OCI-LY3 (cell line): ENCODE results near the gene YPEL1.
A peak's percentile ranks its signal among the peaks of the same experiment; 100 is the strongest.

Source experiments
- H2AFZ ChIP-seq: fragments of 200-600, 300-600 bp; shearing (Covaris generic); 2 replicates; pipeline ENCODE4 v1.6.0; 2014; ENCODE audit warnings: antibody characterized with exemption, low read depth, low read length
- H3K27ac ChIP-seq: fragments of 200-600, 300-600 bp; sonication (generic); 2 replicates; pipeline ENCODE4 v1.5.1; 2014; ENCODE audit warnings: mild to moderate bottlenecking, low read length, moderate library complexity, mixed read lengths
- H3K27me3 ChIP-seq: fragments of 200-600, 300-600 bp; sonication (generic); 2 replicates; pipeline ENCODE4 v1.6.1; 2014; ENCODE audit warnings: low read depth, low read length, mixed read lengths
- H3K36me3 ChIP-seq: fragments of 200-600, 300-600 bp; sonication (generic); replicated peaks from 2 replicates; pipeline ENCODE3; 2014; ENCODE audit warnings: low read depth, low read length, mixed read lengths
- H3K4me1 ChIP-seq: fragments of 300-600, 200-600 bp; sonication (generic); 2 replicates; pipeline ENCODE4 v1.6.1; 2014; ENCODE audit warnings: low read length, mixed read lengths
- H3K4me2 ChIP-seq: fragments of 200-600, 300-600 bp; sonication (generic); 2 replicates; pipeline ENCODE4 v1.6.1; 2014; ENCODE audit warnings: low read length, mixed read lengths
- H3K4me3 ChIP-seq: fragments of 300-600, 200-600 bp; sonication (generic); 2 replicates; pipeline ENCODE4 v1.5.1; 2014; ENCODE audit warnings: antibody characterized with exemption, mild to moderate bottlenecking, low read length, moderate library complexity
- H3K79me2 ChIP-seq: fragments of 300-600, 200-600 bp; shearing (Covaris generic); 2 replicates; pipeline ENCODE4 v1.6.1; 2014; ENCODE audit warnings: mild to moderate bottlenecking, low read length, mixed read lengths
- H3K9ac ChIP-seq: fragments of 300-600, 200-600 bp; shearing (Covaris generic); 2 replicates; pipeline ENCODE4 v1.6.0; 2014; ENCODE audit warnings: mild to moderate bottlenecking, low read length, moderate library complexity
- H3K9me3 ChIP-seq: fragments of 200-600, 300-600 bp; shearing (Covaris generic); 2 replicates; pipeline ENCODE4 v1.6.1; 2014; ENCODE audit warnings: low read length, mixed read lengths; ENCODE audit not compliant: insufficient read depth
- H4K20me1 ChIP-seq: fragments of 200-600, 300-600 bp; sonication (generic); 2 replicates; pipeline ENCODE4 v1.6.1; 2016; ENCODE audit warnings: low read length, mixed read lengths; ENCODE audit not compliant: insufficient read depth
- EZH2phosphoT487 ChIP-seq: fragments of 200-600 bp; shearing (Covaris generic); IDR thresholded peaks from 2 replicates; pipeline ENCODE4 v1.6.1; 2018; ENCODE audit warnings: antibody characterized with exemption, mixed run types, low read depth
- TF ChIP-seq, protein P1 (sequence below): fragments of 200-600, 300-600 bp; sonication (generic); IDR thresholded peaks from 2 replicates; pipeline ENCODE4 v1.5.1; 2014; ENCODE audit warnings: antibody characterized with exemption, low read length, low read depth

Gene YPEL1

GRCh38 chr22:21659864-21660525, 75.6 kb downstream of the YPEL1 start:
- H3K4me1 ChIP-seq = peaks cover 10% of the 10 kb centered on the region
- no peaks in the 10 kb centered on the region for H3K36me3 ChIP-seq
- H3K4me2 ChIP-seq = no peak overlapping the region
- H3K27ac ChIP-seq = no peak overlapping the region
- H3K27me3 ChIP-seq = no peaks in the 10 kb centered on the region
- H2AFZ ChIP-seq = no peak overlapping the region
- no peaks in the 10 kb centered on the region for H3K9me3 ChIP-seq
- no peaks in the 10 kb centered on the region for H3K79me2 ChIP-seq
- H4K20me1 ChIP-seq = no peaks in the 10 kb centered on the region
- no peak for TF ChIP-seq EZH2phosphoT487
- TF ChIP-seq, protein P1, sequence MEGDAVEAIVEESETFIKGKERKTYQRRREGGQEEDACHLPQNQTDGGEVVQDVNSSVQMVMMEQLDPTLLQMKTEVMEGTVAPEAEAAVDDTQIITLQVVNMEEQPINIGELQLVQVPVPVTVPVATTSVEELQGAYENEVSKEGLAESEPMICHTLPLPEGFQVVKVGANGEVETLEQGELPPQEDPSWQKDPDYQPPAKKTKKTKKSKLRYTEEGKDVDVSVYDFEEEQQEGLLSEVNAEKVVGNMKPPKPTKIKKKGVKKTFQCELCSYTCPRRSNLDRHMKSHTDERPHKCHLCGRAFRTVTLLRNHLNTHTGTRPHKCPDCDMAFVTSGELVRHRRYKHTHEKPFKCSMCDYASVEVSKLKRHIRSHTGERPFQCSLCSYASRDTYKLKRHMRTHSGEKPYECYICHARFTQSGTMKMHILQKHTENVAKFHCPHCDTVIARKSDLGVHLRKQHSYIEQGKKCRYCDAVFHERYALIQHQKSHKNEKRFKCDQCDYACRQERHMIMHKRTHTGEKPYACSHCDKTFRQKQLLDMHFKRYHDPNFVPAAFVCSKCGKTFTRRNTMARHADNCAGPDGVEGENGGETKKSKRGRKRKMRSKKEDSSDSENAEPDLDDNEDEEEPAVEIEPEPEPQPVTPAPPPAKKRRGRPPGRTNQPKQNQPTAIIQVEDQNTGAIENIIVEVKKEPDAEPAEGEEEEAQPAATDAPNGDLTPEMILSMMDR = 0 out of 2 replicates have a peak, but pooled peaks have one; percentile 8
- no peak overlapping the region for H3K4me3 ChIP-seq
- no peak overlapping the region for H3K9ac ChIP-seq

DNA sequence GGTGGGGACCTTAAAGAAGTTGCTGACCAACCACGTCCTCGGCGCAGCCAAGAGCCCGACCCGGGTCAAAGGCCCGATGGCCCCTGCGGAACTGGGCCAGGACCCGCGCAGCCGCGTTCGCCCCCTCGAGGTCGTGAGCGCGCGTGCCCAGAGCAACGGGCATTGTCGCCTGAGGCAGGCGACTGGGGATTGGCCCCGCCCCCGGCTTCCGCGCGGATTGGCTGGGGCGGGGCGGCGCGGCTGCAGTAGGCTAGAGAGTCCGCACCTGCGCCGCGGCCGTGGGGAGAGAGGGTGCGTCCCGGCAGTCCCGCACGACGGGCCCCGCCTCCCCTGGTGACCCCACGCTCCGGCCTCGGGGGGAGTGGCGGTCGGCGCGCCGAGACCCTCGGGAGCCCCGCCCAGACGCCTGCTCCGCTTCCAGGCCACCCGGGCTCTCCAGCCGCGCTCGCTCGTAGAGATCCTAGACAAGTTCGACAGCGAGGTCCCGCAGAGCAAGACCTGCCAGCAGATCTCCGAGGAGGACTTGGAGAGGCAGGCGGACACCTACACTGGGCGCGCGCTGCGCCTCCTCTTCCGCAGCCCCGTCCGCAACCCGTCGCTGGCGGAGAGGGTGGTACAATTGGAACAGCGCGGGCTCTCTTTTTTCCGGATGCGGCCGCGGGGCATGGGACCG, 78.1 kb downstream of the YPEL1 start:
- H3K27ac ChIP-seq = 0 out of 2 replicates have a peak overlapping the region, but pooled peaks have one; percentile 3
- peak overlapping the region; percentile 83 for H3K4me3 ChIP-seq
- H3K27me3 ChIP-seq = no peaks in the 10 kb centered on the region
- H2AFZ ChIP-seq = peak overlapping the region; percentile 48; the same call in 1 of the 2 replicates
- peaks cover 16% of the 10 kb centered on the region for H3K4me1 ChIP-seq
- H3K36me3 ChIP-seq = peaks cover 10% of the 10 kb centered on the region
- peaks cover 9% of the 10 kb centered on the region for H3K79me2 ChIP-seq
- H3K4me2 ChIP-seq = peak overlapping the region; percentile 95
- H3K9me3 ChIP-seq = no peaks in the 10 kb centered on the region
- TF ChIP-seq EZH2phosphoT487 = no peak
- TF ChIP-seq, protein P1 = no peak
- peak overlapping the region; percentile 65 for H3K9ac ChIP-seq
- H4K20me1 ChIP-seq = no peaks in the 10 kb centered on the region

GRCh38 chr22:21657020-21657359, 78.6 kb downstream of the YPEL1 start:
- Histone ChIP-seq H3K4me2 (peak overlapping the region; percentile 95), H3K4me1 (peaks cover 16% of the 10 kb centered on the region), H3K9ac (peak overlapping the region; percentile 29; the same call in 1 of the 2 replicates), H3K4me3 (peak overlapping the region; percentile 83), H4K20me1 (no peaks in the 10 kb centered on the region), H3K27me3 (no peaks in the 10 kb centered on the region), H3K27ac (no peak overlapping the region), H3K36me3 (peaks cover 10% of the 10 kb centered on the region), H2AFZ (peak overlapping the region; percentile 35; the same call in 1 of the 2 replicates), H3K9me3 (no peaks in the 10 kb centered on the region), H3K79me2 (peaks cover 13% of the 10 kb centered on the region)
- TF ChIP-seq, protein P1 = no peak
